Measurements from ENCODE around the gene NPAS3.

DNA sequence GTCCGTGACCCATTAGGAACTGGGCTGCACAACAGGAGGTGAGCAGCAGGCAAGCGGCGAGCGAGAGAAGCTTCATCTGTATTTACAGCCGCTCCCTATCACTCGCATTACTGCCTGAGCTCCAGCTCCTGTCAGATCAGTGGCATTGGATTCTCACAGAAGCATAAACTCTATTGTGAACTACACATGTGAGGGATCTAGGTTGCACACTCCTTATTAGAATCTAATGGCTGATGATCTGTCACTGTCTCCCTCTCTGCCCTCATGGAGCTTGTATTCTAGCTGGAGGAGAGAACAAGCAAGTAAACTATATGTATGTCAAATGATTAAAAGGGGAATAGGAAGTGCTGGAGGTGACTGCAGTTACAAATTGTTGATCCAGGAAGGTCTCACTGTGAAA, 533.1 kb downstream of the NPAS3 start:
- TF ChIP-seq, protein P1, sequence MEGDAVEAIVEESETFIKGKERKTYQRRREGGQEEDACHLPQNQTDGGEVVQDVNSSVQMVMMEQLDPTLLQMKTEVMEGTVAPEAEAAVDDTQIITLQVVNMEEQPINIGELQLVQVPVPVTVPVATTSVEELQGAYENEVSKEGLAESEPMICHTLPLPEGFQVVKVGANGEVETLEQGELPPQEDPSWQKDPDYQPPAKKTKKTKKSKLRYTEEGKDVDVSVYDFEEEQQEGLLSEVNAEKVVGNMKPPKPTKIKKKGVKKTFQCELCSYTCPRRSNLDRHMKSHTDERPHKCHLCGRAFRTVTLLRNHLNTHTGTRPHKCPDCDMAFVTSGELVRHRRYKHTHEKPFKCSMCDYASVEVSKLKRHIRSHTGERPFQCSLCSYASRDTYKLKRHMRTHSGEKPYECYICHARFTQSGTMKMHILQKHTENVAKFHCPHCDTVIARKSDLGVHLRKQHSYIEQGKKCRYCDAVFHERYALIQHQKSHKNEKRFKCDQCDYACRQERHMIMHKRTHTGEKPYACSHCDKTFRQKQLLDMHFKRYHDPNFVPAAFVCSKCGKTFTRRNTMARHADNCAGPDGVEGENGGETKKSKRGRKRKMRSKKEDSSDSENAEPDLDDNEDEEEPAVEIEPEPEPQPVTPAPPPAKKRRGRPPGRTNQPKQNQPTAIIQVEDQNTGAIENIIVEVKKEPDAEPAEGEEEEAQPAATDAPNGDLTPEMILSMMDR (IDR thresholded peaks at IDR 0.05; ENCODE audit: borderline replicate concordance, extremely low read depth, low read length, poor library complexity, severe bottlenecking), result no peak
- TF ChIP-seq EZH2 (IDR thresholded peaks at IDR 0.05; ENCODE audit: borderline replicate concordance, low read depth, low read length, severe bottlenecking), result no peak

Measured in DND-41 (cell line).